A673 (cell line): ENCODE measurements around the gene ARHGAP22. TPM values are rescaled to one million over a fixed set of nuclear protein-coding genes. Genes with fewer than 3 reads are reported as not detected.

Experiments
- BruUV-seq: library from RNA; stranded (reverse); fragments of 400-500 nt; replicated peaks from 2 replicates; lab custom pipeline; 2021; lab: Mats Ljungman, UMichigan
- CTCF ChIA-PET: fragments of 300-600 bp; sonication (Branson Sonifier 250); formaldehyde crosslinking; loops from one replicate; lab custom pipeline; 2022; ENCODE audit warnings: antibody characterized with exemption; lab: Charles Lee
- POLR2A ChIA-PET: fragments of 300-600 bp; sonication (Branson Sonifier 250); formaldehyde crosslinking; loops from one replicate; lab custom pipeline; 2022; ENCODE audit warnings: antibody characterized with exemption; ENCODE audit not compliant: low non-redundant PET; lab: Charles Lee
- DNase-seq: peaks from one replicate; pipeline ENCODE4 v3.0.0-alpha.2; 2015; ENCODE audit warnings: low spot score
- H3K27ac ChIP-seq: fragments of 200-600 bp; sonication (generic); 2 replicates; pipeline ENCODE4 v1.5.1; 2016; ENCODE audit warnings: mixed run types, low read depth, mild to moderate bottlenecking, mixed read lengths, antibody characterized with exemption, low read length; ENCODE audit not compliant: poor library complexity, severe bottlenecking
- H3K27me3 ChIP-seq: fragments of 200-600 bp; sonication (generic); replicated peaks from 2 replicates; pipeline ENCODE4 v1.6.1; 2017; ENCODE audit warnings: mixed run types, low read depth, mild to moderate bottlenecking, mixed read lengths, antibody characterized with exemption, low read length; ENCODE audit not compliant: insufficient read depth, poor library complexity
- H3K36me3 ChIP-seq: fragments of 200-600 bp; sonication (generic); 2 replicates; pipeline ENCODE4 v1.6.1; 2016; ENCODE audit warnings: mixed run types, mild to moderate bottlenecking, mixed read lengths, antibody characterized with exemption, low read length; ENCODE audit not compliant: insufficient read depth, poor library complexity, severe bottlenecking
- H3K4me1 ChIP-seq: fragments of 200-600 bp; sonication (generic); 2 replicates; pipeline ENCODE4 v1.6.1; 2017; ENCODE audit warnings: mixed run types, mild to moderate bottlenecking, mixed read lengths, antibody characterized with exemption, low read length; ENCODE audit not compliant: insufficient read depth, poor library complexity, severe bottlenecking
- H3K4me3 ChIP-seq: fragments of 200-600 bp; sonication (generic); 2 replicates; pipeline ENCODE4 v1.5.1; 2016; ENCODE audit warnings: low read depth, mixed run types, mild to moderate bottlenecking, mixed read lengths, low read length; ENCODE audit not compliant: poor library complexity, severe bottlenecking
- H3K9me3 ChIP-seq: fragments of 200-600 bp; sonication (generic); 2 replicates; pipeline ENCODE4 v1.6.1; 2016; ENCODE audit warnings: mixed run types, low read depth, mild to moderate bottlenecking, mixed read lengths, antibody characterized with exemption, low read length; ENCODE audit not compliant: poor library complexity, severe bottlenecking
- CTCF ChIP-seq: fragments of 300-800, 200-600 bp; sonication (generic); conservative IDR thresholded peaks from 2 replicates; pipeline ENCODE4 v1.5.1; 2017; ENCODE audit warnings: low read depth, mild to moderate bottlenecking, antibody characterized with exemption, low read length, moderate library complexity, mixed read lengths
- EZH2 ChIP-seq: fragments of 200-600 bp; sonication (generic); IDR thresholded peaks from 2 replicates; pipeline ENCODE4 v1.6.1; 2017; ENCODE audit warnings: borderline replicate concordance, low read depth, mild to moderate bottlenecking, mixed read lengths, antibody characterized with exemption, low read length; ENCODE audit not compliant: poor library complexity, severe bottlenecking
- intact Hi-C: fragments of 100-400 bp; cut with micrococcal nuclease; formaldehyde crosslinking; loops from one replicate; pipeline ENCODE4 v1.10.0; 2022; ENCODE audit not compliant: unreplicated experiment
- total RNA-seq: library from RNA; stranded (reverse); gene quantifications from 2 replicates; pipeline ENCODE4 v1.2.3, GENCODE V29; 2021

The ARHGAP22 gene
- total RNA-seq, 1 experiment from 2014 or later: 0.47 TPM

- no TSS peak for BruUV-seq
- no peaks in the 10 kb centered on the region for H3K9me3 ChIP-seq
- ChIA-PET CTCF (interaction anchor here (0.6 kb wide), 1 partner anchor 106 kb away, joined by 5 read pairs; no protein-coding TSS in a partner anchor), POLR2A (no interaction called here)
- no peak overlapping the region for H3K27ac ChIP-seq
- TF ChIP-seq CTCF: peak; percentile 52
- TF ChIP-seq EZH2: no peak
- peak; percentile 11 for DNase-seq
- intact Hi-C loops: no loop called here
- peaks cover 3% of the 10 kb centered on the region for H3K4me1 ChIP-seq
- H3K27me3 ChIP-seq: peaks cover 59% of the 10 kb centered on the region
- H3K36me3 ChIP-seq: no peaks in the 10 kb centered on the region
- peak overlapping the region; percentile 34 for H3K4me3 ChIP-seq
These were observed 80.8 kb downstream of the ARHGAP22 start for GRCh38 chr10:48523820-48524758.

DNA sequence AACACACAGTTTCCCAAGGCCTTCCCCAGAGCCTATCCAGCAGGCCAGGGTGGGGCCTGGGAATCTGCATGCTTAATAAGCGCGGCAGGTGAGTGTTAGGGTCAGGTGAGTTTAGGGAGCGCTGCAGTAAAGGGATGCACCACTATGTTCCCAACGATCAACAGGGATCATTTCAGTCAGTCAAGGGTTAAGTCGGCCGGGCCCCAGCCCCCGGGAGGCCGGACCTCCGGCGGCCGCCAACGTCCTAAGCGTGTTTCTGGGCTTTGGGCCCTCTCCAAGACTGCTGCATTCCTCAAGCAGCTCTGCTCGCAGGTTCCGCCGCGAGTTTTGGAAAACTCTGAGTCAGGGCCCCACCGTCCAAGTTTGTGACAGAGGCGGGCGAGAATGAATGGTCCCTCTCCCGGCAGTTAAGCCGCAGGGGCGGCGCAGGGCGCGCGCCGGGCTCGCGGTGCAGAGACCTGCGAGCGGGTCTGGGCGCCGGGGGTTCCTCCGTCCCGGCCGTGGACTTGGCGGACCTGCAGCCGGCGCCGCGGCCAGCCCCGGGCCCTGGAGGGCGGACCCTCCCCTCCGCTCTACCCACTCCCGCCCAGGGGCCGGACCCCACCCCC, 81.6 kb downstream of the ARHGAP22 start:
- POLR2A ChIA-PET: no interaction called here
- no TSS peak for BruUV-seq
- no peaks in the 10 kb centered on the region for H3K9me3 ChIP-seq
- intact Hi-C loops: no loop called here
- H3K27me3 ChIP-seq: peaks cover 59% of the 10 kb centered on the region
- TF ChIP-seq CTCF: no peak
- peak; percentile 66 for TF ChIP-seq EZH2
- H3K4me1 ChIP-seq: peaks cover 3% of the 10 kb centered on the region
- CTCF ChIA-PET: no interaction called here
- H3K4me3 ChIP-seq: peak overlapping the region; percentile 34
- H3K27ac ChIP-seq: no peak overlapping the region
- no peaks in the 10 kb centered on the region for H3K36me3 ChIP-seq
- peak; percentile 33 for DNase-seq

- TF ChIP-seq CTCF: no peak
- TF ChIP-seq EZH2: no peak
- no peak for DNase-seq
- peaks cover 59% of the 10 kb centered on the region for H3K27me3 ChIP-seq
- ChIA-PET POLR2A (no interaction called here), CTCF (no interaction called here)
- peaks cover 3% of the 10 kb centered on the region for H3K4me1 ChIP-seq
- no peak overlapping the region for H3K4me3 ChIP-seq
- no peaks in the 10 kb centered on the region for H3K36me3 ChIP-seq
- no TSS peak for BruUV-seq
- H3K27ac ChIP-seq: no peak overlapping the region
- H3K9me3 ChIP-seq: no peaks in the 10 kb centered on the region
- intact Hi-C loops: no loop called here
These were observed 82.7 kb downstream of the ARHGAP22 start for GRCh38 chr10:48522011-48522765.
